ENCODE data around the gene POLE.
A peak's percentile ranks its signal among the peaks of the same experiment; 100 is the strongest.
"Not testable (repeated sequence)": the region's sequence is repeated elsewhere in the genome, so short reads cannot be mapped to it uniquely, and the experiment has no call there.

POLE gene

GRCh38 chr12:132717531-132718387 is 30.6 kb upstream of the POLE start:
- DNase-seq (ENCODE audit: low read depth in 2 of 2): no peak

DNA sequence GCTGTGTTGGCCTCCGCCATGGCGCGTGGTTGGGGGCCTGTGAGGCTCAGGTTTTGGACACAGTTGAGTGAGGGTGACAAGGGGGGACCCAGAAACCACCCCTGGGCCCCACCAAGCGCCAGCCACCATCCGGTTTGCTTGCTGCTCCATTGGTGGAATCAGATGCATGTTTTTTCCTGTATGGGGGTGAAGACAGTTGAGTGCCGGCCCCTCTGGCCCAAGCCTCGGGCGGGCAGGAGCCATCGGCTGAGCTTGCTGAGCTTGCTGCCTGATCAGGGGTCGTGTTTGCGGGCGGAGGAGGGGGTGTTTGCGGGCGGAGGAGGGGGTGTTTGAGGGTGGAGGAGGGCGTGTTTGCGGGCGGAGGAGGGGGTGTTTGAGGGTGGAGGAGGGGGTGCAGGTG is 29.9 kb upstream of the POLE start:
- no peak for DNase-seq (ENCODE audit: low read depth in 2 of 2)

DNA sequence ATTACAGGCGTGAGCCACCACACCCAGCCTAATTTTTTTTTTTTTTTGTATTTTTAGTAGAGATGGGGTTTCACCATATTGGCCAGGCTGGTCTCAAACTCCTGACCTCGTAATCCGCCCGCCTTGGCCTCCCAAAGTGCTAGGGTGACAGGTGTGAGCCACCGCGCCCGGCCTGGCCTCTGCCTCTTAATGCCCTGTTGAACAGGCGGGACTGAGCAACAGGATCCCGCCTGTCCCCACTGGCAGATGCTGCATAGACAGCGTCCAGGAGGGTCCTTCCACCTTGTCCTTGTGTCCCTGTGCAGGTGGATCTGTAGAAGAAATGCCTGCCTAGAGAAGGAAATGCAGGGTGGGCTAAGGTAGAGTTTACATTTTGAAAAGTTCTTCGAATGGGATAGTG is 29.2 kb upstream of the POLE start:
- DNase-seq (ENCODE audit: low read depth in 2 of 2): no peak

GRCh38 chr12:132715874-132716273 is 28.7 kb upstream of the POLE start:
- DNase-seq (ENCODE audit: low read depth in 2 of 2): no peak

DNA sequence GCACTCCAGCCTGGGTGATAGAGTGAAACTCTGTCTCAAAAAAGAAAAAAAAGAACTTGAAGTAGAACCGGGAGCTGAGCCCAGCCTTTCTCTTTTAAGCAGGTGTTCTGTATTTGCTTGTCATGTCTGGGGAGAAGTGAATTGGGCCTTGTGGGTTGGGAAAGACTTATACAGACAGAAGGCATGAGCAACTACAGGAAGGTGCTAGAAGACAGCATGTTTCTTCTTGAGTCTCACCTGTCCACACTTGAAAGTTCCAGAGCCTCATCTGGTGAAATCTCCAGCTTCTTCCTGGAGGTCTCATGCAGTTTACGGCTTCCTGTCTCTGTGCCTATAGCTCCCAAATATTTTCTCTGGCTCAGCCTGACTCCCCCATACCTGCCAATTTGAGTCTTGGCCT is 26.0 kb upstream of the POLE start:
- DNase-seq (ENCODE audit: low read depth in 2 of 2): no peak

DNA sequence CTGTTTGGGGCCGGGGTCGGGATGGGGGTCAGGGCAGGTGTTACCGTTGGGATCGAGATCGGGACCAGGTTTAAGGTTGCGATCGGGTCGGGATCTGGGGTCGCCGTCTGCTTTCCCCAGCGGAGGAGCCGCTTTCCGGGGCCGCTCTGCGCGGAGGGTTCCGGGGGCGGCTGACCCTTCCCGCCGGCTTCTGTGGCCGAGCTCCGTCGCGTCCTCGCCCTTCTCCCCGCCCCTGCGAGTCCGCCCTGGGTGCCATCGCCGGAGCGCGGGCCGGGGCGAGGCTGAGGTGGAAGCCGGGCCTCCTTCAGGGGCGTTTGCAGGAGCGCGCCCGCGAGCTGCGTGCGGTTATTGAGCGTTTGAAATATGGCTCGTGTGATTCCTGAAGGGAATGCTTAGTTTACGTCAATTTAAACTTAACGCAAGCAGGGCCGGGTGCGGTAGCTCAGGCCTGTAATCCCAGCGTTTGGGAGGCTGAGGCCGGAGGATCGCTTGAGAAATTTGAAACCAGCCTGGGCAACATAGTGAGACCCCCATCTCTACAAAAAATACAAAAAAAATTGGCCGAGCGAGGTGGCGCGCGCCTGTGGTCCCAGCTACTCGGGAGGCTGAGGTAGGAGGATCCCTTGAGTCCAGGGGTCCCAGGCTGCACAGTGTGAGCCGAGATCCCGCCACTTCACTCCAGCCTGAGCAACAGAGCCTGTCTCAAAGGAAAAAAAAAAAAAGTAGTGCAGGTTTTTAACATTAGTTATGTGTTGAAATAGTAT is 24.1 kb upstream of the POLE start:
- no peak for DNase-seq (ENCODE audit: low read depth in 2 of 2)

DNA sequence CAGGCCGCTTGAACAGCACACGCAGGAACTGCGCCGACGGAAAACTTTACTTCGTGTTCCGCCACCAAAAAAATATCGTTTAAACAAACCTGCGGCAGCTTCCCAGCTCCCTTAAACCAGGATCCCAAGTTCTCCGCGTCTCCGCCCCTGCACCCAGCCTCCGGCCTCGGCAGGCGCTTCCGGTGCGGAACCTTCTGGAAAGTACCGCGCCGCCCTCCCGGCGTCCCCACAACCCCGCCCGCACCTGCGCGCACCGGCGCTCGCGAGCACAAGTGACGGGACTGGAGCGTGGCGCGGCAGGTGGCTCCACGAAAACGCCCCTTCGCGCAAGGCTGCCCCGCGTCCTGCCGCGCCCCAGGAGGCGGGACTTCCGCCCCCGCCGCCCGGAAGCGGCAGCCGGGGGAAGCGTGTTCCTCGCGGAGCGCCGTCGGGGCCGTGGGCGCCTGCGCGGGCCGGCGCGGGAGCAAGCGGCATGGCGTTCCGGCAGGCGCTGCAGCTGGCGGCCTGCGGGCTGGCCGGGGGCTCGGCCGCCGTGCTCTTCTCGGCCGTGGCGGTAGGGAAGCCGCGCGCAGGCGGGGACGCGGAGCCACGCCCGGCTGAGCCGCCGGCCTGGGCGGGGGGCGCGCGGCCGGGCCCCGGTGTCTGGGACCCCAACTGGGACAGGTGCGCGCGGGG is 23.4 kb upstream of the POLE start, which contains the start of gene PGAM5:
TSS of gene PGAM5 (plus strand) at position 438 of the 675 bp plus-strand sequence. CDS start at position 473, 35 bp downstream.
- peak; percentile 76 to 79 for DNase-seq (ENCODE audit: low read depth in 2 of 2)

GRCh38 chr12:132710043-132710404 is 22.9 kb upstream of the POLE start:
- DNase-seq (ENCODE audit: low read depth in 2 of 2): no peak

- no peak for DNase-seq (ENCODE audit: low read depth in 2 of 2)
These were observed 21.0 kb upstream of the POLE start for GRCh38 chr12:132708150-132708549.

DNA sequence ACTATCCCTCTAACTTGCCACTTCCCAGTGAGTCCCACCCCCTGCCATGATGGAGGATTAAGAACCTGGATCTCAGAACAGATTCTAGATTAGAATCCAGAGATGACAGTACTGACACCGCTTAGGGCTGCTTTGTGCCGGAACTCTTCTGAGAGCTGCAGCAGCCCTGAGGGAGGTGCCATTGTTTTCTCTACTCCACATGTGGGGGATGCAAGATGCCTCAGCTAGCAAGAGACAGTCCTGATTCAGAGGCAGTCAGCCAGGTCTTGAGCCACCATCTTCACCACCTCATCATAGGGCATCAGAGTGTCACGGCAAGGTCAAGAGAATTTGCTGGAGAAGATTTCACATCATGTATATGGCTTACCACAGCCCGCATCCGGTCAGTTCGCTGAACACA is 20.1 kb upstream of the POLE start:
- no peak for DNase-seq (ENCODE audit: low read depth in 2 of 2)

DNA sequence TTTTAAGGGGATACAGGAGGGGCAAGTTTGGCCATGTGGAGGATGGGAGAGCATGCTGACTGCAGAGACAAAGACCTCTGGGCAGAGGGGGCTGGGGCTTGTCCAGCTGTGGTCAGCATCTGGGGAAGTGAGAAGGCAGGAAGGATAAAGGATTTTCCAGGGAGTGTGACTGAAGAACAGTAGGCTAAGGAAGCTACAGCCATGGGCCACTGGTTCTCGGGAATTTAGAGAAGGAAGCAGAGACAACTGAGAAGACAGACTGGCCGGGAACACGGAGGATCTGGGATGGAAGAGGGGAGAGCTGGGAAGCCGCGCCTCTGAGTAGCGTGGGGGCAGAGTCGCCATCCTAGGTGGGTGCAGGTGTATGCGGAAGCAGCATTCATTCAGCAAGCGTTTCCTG is 16.5 kb upstream of the POLE start:
- DNase-seq (ENCODE audit: low read depth in 2 of 2): no peak

DNA sequence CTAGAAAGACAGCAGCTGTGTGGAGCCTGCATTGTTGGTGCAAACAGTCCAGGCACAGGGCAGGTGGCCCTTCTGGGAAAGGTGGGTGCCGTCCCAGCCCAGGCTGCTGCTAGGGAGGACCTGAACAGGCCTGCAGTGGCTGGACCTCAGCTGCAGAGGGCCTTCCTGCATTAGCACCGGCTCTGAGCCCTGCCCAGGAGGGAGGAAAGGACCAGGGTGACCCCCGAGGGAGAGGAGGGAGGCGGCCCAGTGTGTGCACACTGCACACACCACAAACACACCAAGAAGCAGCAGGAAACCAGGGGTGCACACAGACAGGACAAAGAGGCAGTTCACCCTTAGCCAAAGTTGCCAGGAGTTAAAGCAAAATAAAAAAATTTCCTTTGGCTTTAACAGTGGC is 15.5 kb upstream of the POLE start:
- no peak for DNase-seq (ENCODE audit: low read depth in 2 of 2)

DNA sequence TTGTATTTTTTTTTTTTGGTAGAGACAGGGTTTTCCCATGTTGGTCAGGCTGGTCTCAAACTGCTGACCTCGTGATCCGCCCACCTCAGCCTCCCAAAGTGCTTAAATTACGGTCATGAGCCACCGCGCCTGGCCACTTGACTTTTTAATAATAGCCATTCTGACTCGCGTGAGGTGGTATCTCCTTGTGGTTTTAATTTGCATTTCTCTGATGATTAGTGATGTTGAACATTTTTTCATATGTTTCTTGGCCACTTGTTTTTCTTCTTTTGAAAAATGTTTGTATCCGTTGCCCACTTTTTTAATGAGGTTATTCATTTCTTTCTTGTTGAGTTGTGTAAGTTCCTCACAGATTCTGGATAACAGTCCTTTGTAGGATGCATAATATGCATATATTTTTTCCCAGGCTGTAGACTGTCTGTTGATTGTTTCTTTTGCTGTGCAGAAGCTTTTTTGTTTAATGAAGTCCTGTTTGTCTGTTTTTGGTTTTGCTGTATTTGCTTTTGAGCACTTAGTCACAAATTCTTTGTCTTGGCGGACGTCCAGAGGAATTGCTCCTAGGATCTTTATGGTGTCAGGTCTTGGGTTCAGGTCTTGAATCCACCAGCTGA is 13.2 kb upstream of the POLE start:
- DNase-seq (ENCODE audit: low read depth in 2 of 2): no peak

DNA sequence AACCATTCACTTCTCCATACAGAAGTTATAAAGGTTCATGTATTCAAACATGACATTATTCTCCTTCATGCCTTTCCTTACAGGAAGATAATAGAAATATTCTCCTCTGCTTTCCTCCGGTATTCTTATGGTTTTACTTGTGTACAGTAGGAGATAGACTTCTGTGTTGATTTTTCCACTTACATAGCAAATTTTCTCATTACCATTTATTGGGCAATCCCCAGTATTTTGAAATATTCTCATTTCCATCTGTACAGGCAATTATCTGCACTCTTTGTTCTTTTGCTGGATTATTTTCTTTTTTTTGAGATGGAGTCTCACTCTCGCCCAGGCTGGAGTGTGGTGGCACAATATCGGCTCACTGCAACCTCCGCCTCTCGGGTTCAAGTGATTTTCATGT is 11.2 kb upstream of the POLE start:
- no peak for DNase-seq (ENCODE audit: low read depth in 2 of 2)

DNA sequence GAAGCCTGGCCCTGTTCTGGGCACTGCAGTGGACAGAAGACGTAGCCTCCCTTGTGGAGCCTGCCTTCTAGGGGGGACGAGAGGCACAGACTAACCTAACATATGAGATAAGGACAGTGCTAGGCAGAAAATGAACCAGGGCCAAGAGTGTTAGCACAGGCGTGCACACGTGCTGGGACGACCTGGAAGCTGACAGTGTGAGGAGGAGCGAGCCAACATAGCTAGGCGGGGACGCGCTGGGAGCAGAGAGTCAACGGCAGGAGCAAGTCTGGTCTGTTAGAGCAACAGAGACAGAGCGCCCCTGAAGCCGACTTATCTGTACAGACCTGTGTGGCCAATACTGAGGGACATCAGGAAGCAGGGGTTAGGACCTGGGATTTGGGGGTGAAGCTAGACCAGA is 8.3 kb upstream of the POLE start:
- no peak for DNase-seq (ENCODE audit: low read depth in 2 of 2)

DNA sequence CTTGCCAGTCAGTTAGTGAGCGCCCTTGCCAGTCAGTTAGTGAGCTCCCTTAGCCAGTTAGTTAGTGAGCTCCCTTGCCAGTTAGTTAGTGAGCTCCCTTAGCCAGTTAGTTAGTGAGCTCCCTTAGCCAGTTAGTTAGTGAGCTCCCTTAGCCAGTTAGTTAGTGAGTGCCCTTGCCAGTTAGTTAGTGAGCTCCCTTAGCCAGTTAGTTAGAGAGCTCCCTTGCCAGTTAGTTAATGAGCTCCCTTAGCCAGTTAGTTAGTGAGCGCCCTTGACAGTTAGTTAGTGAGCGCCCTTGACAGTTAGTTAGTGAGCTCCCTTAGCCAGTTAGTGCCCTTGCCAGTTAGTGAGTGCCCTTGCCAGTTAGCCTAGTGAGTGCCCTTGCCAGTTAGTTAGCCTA is 7.7 kb upstream of the POLE start:
- not testable (repeated sequence) for DNase-seq (ENCODE audit: low read depth in 2 of 2)

- not testable (repeated sequence) for DNase-seq (ENCODE audit: low read depth in 2 of 2)
These were observed 4.9 kb upstream of the POLE start for GRCh38 chr12:132692030-132692429.

DNA sequence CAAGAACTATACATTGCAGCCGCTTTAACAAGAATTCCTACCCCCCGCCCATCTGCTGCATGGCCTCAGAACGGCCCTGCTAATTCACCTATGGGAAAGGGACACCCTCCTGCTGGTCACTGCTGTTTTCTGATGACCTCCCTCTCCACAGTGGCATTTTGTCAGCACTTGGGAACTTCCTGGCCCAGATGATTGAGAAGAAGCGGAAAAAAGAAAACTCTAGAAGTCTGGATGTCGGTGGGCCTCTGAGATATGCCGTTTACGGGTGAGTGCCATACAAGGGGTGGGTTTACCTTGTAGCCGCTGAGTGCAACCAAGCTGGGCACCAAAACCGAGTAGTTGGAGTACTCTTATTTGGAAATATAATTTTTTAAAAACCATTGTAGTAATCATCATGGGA is 3.0 kb upstream of the POLE start:
- no peak for DNase-seq (ENCODE audit: low read depth in 2 of 2)

DNA sequence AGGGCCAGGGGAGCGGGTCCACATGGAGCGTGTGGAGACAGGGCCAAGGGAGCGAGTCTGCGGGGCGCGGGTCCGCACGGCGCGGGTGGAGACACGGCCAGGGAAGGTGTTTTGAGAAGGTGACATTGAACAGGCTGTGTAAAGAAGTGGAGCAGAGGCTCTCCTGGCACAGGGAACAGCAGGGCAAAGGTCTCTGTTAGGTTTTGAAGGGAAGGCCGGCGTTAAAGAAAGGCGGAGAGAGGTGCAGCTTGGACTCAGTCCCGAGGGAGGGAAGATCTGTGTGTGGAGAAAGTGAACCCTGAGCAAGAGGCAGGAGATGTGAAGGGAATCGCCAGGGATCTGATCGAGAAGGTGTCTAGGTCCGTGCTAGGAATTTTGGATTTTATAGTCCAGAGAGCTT is 2.1 kb upstream of the POLE start:
- DNase-seq (ENCODE audit: low read depth in 2 of 2): no peak

DNA sequence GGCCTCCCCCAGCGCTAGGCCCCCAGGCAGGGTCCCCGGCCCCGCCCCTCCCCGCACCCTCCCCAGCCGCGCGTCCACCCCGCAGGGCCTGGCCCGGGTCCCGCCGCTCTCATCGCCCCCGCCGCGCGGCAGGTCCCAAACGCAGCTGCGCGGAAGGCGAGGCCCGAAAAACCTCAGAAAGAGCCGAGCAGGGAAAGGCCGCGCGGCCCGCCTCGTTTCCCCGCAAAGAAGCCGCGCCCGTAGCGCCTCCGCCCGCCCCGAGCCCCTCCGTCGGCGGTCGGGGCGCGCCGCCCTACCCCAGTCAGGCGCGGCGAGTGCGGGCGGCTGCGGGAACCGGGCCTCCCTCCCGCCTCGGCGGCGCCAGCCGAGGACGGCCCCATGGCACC is 324 bp downstream of the POLE start:
- DNase-seq (ENCODE audit: low read depth in 2 of 2): no peak

DNA sequence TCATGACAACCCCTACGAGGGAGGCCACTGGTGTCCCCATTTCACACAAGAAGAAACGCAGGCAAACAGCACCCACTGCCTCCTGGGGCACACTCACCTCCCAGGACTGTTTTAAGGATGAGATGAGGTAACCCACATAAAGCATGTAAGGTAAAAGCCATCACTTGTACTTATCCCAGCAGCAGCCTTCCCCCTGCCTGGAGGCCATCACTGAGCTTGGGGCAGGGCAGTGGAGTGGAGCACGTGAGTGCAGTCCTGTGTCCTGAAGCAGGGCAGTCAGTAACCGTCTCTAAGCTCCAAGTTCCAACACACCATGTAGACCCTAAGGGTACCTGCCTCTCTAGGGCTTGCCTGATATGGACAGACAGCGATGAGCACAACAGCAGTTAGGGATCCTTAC is 1.7 kb downstream of the POLE start:
- no peak for DNase-seq (ENCODE audit: low read depth in 2 of 2)

DNA sequence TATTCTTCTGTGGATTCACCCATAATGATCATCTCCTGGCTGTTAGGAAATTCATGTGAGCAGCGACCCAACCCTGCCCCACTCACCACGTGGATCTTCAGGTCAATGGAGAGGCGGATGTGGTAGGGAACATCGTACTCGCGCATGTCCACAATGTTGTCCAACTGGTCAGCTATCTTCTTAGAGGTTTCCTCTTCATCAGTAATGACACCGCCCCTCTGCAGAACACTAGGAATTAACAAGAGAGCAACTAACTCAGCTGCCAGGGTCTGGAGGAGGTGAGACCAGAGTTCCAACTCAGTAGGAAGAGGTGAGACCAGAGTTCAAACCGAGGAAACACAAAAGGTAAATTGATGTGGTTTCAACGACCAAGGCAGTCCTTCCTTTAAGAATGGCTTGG is 9.7 kb downstream of the POLE start:
- DNase-seq (ENCODE audit: low read depth in 2 of 2): no peak
